NT2/D1 (cell line): ENCODE measurements around the gene TULP3.
A peak's percentile ranks its signal among the peaks of the same experiment; 100 is the strongest.

Source experiments
- DNase-seq: peaks from one replicate; pipeline ENCODE4 v3.0.0-alpha.2; 2011; ENCODE audit warnings: low read depth, low spot score
- H3K27me3 ChIP-seq: 2 replicates; pipeline ENCODE4 v1.6.0; 2011; ENCODE audit warnings: mild to moderate bottlenecking; ENCODE audit not compliant: insufficient read length, insufficient read depth
- H3K36me3 ChIP-seq: 2 replicates; pipeline ENCODE4 v1.6.1; 2011; ENCODE audit warnings: mild to moderate bottlenecking, low read length, mixed read lengths; ENCODE audit not compliant: insufficient read depth, insufficient read length
- H3K4me1 ChIP-seq: 2 replicates; pipeline ENCODE4 v1.5.1; 2011; ENCODE audit not compliant: insufficient read depth, insufficient read length
- H3K4me3 ChIP-seq: 2 replicates; pipeline ENCODE4 v1.5.1; 2011; ENCODE audit warnings: low read depth; ENCODE audit not compliant: insufficient read length
- H3K9ac ChIP-seq: 2 replicates; pipeline ENCODE4 v1.6.0; 2011; ENCODE audit warnings: low read depth; ENCODE audit not compliant: insufficient read length
- H3K9me3 ChIP-seq: 2 replicates; pipeline ENCODE4 v1.5.1; 2011; ENCODE audit warnings: mild to moderate bottlenecking, low read length; ENCODE audit not compliant: insufficient read depth
- SUZ12 ChIP-seq: IDR thresholded peaks from 2 replicates; pipeline ENCODE4 v1.6.1; 2011; ENCODE audit not compliant: insufficient read length, insufficient read depth; ENCODE audit errors: extremely low read depth
- YY1 ChIP-seq: IDR thresholded peaks from 2 replicates; pipeline ENCODE4 v1.6.1; 2011; ENCODE audit not compliant: insufficient read length, insufficient read depth
- ZNF274 ChIP-seq: IDR thresholded peaks from 2 replicates; pipeline ENCODE4 v1.6.1; 2011; ENCODE audit warnings: mild to moderate bottlenecking, low read depth, low read length

TULP3 gene

GRCh38 chr12:2949411-2949810 is 58.7 kb downstream of the TULP3 start:
- no peak overlapping the region for H3K4me3 ChIP-seq
- DNase-seq = no peak
- no peaks in the 10 kb centered on the region for H3K27me3 ChIP-seq
- no peaks in the 10 kb centered on the region for H3K9me3 ChIP-seq
- H3K4me1 ChIP-seq = no peaks in the 10 kb centered on the region
- H3K9ac ChIP-seq = no peak overlapping the region
- no peaks in the 10 kb centered on the region for H3K36me3 ChIP-seq
- TF ChIP-seq YY1 = no peak
- no peak for TF ChIP-seq ZNF274
- TF ChIP-seq SUZ12 = no peak

DNA sequence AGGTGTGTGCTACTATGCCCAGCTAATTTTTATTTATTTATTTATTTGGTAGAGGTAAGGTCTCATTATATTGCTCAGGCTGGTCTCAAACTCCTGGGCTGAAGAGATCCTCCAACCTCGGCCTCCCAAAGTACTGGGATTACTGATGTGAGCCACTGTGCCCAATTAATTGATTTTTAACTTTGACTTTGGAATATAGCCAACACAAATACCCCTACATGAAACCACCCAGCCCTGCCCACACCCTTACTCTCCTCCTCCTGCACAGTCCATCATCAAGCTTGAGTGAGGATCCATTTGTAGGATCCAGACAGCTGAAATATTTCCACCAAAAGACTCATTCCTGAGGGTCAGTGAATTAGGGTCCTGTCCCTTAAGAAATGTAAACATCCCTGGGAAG is 65.2 kb downstream of the TULP3 start:
- TF ChIP-seq YY1 (no peak), ZNF274 (no peak)
- Histone ChIP-seq H3K9me3 (no peaks in the 10 kb centered on the region), H3K9ac (no peak overlapping the region), H3K4me3 (no peak overlapping the region), H3K4me1 (peaks cover 4% of the 10 kb centered on the region), H3K27me3 (no peaks in the 10 kb centered on the region), H3K36me3 (peaks cover 9% of the 10 kb centered on the region)
- no peak for DNase-seq

GRCh38 chr12:2957816-2958431 is 67.2 kb downstream of the TULP3 start:
- Histone ChIP-seq H3K36me3 (peaks cover 18% of the 10 kb centered on the region), H3K27me3 (no peaks in the 10 kb centered on the region), H3K9ac (peak overlapping the region; percentile 78), H3K4me1 (peaks cover 11% of the 10 kb centered on the region), H3K9me3 (no peaks in the 10 kb centered on the region), H3K4me3 (peak overlapping the region; percentile 49)
- DNase-seq = no peak
- TF ChIP-seq YY1 = no peak
- TF ChIP-seq SUZ12 = no peak
- TF ChIP-seq ZNF274 = no peak

DNA sequence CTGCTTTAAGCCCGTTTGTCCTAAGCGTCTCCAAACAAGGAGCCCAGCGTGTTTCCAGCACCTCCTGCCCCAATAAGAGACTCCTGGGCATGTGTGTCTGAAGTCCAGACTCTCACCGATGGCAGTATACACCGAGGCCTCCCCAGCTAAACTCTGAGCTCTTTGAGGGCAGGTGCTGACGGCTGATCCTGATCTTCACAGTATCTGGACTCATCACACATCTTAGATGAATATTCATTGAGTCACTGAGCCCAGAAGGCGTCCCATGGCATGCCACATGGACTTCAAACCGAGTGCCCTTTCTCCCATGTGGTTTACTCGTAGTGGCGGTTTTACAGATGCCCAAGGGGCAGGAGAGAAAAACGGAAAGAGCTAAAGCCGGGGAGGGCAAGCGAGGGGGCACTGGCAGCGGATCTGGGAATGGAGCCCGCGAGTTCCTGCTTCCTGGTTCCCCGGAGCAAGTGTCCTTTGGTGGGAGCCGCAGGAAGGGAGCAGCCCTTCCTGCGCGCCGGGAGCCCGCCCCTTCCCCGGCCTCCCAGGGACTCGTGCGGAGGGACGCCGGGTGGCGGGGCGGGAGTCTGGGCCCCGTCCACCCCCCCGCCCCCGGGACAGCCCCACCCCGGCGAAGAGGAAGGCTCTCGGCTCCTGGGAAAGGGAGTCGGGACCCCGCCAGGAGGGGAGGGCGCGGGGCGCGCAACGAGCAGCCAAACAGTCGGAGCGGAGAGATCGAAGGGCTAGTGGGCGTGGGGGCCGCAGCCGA is 67.9 kb downstream of the TULP3 start:
- peak; percentile 61 for DNase-seq
- H3K4me3 ChIP-seq = peak overlapping the region; percentile 49
- no peaks in the 10 kb centered on the region for H3K9me3 ChIP-seq
- TF ChIP-seq ZNF274 (no peak), SUZ12 (no peak), YY1 (no peak)
- peaks cover 17% of the 10 kb centered on the region for H3K4me1 ChIP-seq
- H3K27me3 ChIP-seq = no peaks in the 10 kb centered on the region
- peaks cover 18% of the 10 kb centered on the region for H3K36me3 ChIP-seq
- peak overlapping the region; percentile 78 for H3K9ac ChIP-seq

- H3K4me1 ChIP-seq = peaks cover 18% of the 10 kb centered on the region
- DNase-seq = peak; percentile 96
- no peaks in the 10 kb centered on the region for H3K9me3 ChIP-seq
- peak within 1 kb of the TSS; percentile 97 for H3K9ac ChIP-seq
- peaks cover 18% of the 10 kb centered on the region for H3K36me3 ChIP-seq
- peak within 1 kb of the TSS; percentile 87 for H3K4me3 ChIP-seq
- TF ChIP-seq YY1 = no peak
- no peak for TF ChIP-seq SUZ12
- no peaks in the 10 kb centered on the region for H3K27me3 ChIP-seq
Observed at GRCh38 chr12:2959192-2959504, 68.5 kb downstream of the TULP3 start, which contains the start of gene TEAD4. Gene TEAD4 (plus strand): TSS chr12:2959397.

GRCh38 chr12:2959505-2960389 is 69.1 kb downstream of the TULP3 start:
- peaks cover 21% of the 10 kb centered on the region for H3K4me1 ChIP-seq
- H3K9me3 ChIP-seq = no peaks in the 10 kb centered on the region
- no peak for TF ChIP-seq SUZ12
- no peak for TF ChIP-seq ZNF274
- TF ChIP-seq YY1 = no peak
- no peaks in the 10 kb centered on the region for H3K27me3 ChIP-seq
- peak overlapping the region; percentile 97 for H3K9ac ChIP-seq
- H3K4me3 ChIP-seq = peak overlapping the region; percentile 87
- peaks cover 21% of the 10 kb centered on the region for H3K36me3 ChIP-seq
- DNase-seq = peak; percentile 71

- Histone ChIP-seq H3K27me3 (no peaks in the 10 kb centered on the region), H3K9ac (peak overlapping the region; percentile 97), H3K9me3 (no peaks in the 10 kb centered on the region), H3K36me3 (peaks cover 26% of the 10 kb centered on the region), H3K4me1 (peaks cover 23% of the 10 kb centered on the region), H3K4me3 (peak overlapping the region; percentile 87)
- TF ChIP-seq ZNF274 = no peak
- no peak for TF ChIP-seq YY1
- no peak for TF ChIP-seq SUZ12
- no peak for DNase-seq
Observed at GRCh38 chr12:2960390-2960956, 69.8 kb downstream of the TULP3 start.
